Progenitor cell of endocrine pancreas (in vitro differentiated cells): Measurements from ENCODE around the gene MAGI1. TPM values are rescaled to one million over a fixed set of nuclear protein-coding genes. Genes with fewer than 3 reads are reported as not detected.

Experiments used
- DNase-seq: peaks from one replicate; pipeline ENCODE4 v3.0.0; 2021; ENCODE audit warnings: low spot score; ENCODE audit not compliant: unreplicated experiment
- H3K27ac Mint-ChIP-seq: 2 replicates; pipeline ENCODE4 v1.8.0; 2021; ENCODE audit warnings: mild to moderate bottlenecking, moderate library complexity, mixed read lengths
- H3K27me3 Mint-ChIP-seq: 2 replicates; pipeline ENCODE4 v1.8.0; 2021; ENCODE audit warnings: mixed read lengths
- H3K36me3 Mint-ChIP-seq: 2 replicates; pipeline ENCODE4 v1.8.0; 2022; ENCODE audit warnings: mixed read lengths; ENCODE audit not compliant: insufficient read depth
- H3K4me1 Mint-ChIP-seq: 2 replicates; pipeline ENCODE4 v1.8.0; 2021; ENCODE audit warnings: low read depth, mixed read lengths
- H3K4me3 Mint-ChIP-seq: 2 replicates; pipeline ENCODE4 v1.8.0; 2021; ENCODE audit warnings: low read depth, mild to moderate bottlenecking, moderate library complexity, mixed read lengths
- H3K9me3 Mint-ChIP-seq: 2 replicates; pipeline ENCODE4 v1.8.0; 2021; ENCODE audit warnings: low read depth, mixed read lengths
- CTCF ChIP-seq: fragments of 200-600 bp; sonication (generic); IDR thresholded peaks from one replicate; pipeline ENCODE4 v1.5.0; 2021; ENCODE audit warnings: antibody characterized with exemption, mild to moderate bottlenecking; ENCODE audit not compliant: unreplicated experiment
- total RNA-seq: library from RNA; stranded (reverse); gene quantifications from 2 replicates; pipeline ENCODE4 v1.2.1, GENCODE V29; 2021

MAGI1 gene
- total RNA-seq, 1 donor from 2014 or later: 142 TPM

GRCh38 chr3:65831733-65832425 lies 206.8 kb downstream of the MAGI1 start:
- TF ChIP-seq CTCF: no peak
- no peak for DNase-seq
- Mint-ChIP-seq H3K36me3 (peaks cover 1% of the 10 kb centered on the region), H3K4me1 (peaks cover 62% of the 10 kb centered on the region), H3K4me3 (no peak overlapping the region), H3K27me3 (no peaks in the 10 kb centered on the region), H3K9me3 (no peaks in the 10 kb centered on the region), H3K27ac (peak overlapping the region; percentile 33)

GRCh38 chr3:65830948-65831732 lies 207.6 kb downstream of the MAGI1 start:
- H3K27me3 Mint-ChIP-seq: no peaks in the 10 kb centered on the region
- H3K27ac Mint-ChIP-seq: no peak overlapping the region
- no peaks in the 10 kb centered on the region for H3K9me3 Mint-ChIP-seq
- H3K4me1 Mint-ChIP-seq: peaks cover 60% of the 10 kb centered on the region
- H3K4me3 Mint-ChIP-seq: no peak overlapping the region
- no peak for DNase-seq
- TF ChIP-seq CTCF: no peak
- H3K36me3 Mint-ChIP-seq: no peaks in the 10 kb centered on the region

- no peaks in the 10 kb centered on the region for H3K27me3 Mint-ChIP-seq
- no peak overlapping the region for H3K27ac Mint-ChIP-seq
- no peak overlapping the region for H3K4me3 Mint-ChIP-seq
- H3K9me3 Mint-ChIP-seq: no peaks in the 10 kb centered on the region
- H3K36me3 Mint-ChIP-seq: no peaks in the 10 kb centered on the region
- H3K4me1 Mint-ChIP-seq: peaks cover 57% of the 10 kb centered on the region
- TF ChIP-seq CTCF: no peak
- no peak for DNase-seq
Measured at GRCh38 chr3:65829228-65829627, 209.5 kb downstream of the MAGI1 start.

- TF ChIP-seq CTCF: no peak
- no peak overlapping the region for H3K4me3 Mint-ChIP-seq
- peaks cover 55% of the 10 kb centered on the region for H3K4me1 Mint-ChIP-seq
- no peaks in the 10 kb centered on the region for H3K9me3 Mint-ChIP-seq
- H3K27ac Mint-ChIP-seq: no peak overlapping the region
- no peaks in the 10 kb centered on the region for H3K36me3 Mint-ChIP-seq
- no peak for DNase-seq
- no peaks in the 10 kb centered on the region for H3K27me3 Mint-ChIP-seq
Measured at GRCh38 chr3:65828706-65829105, 210.0 kb downstream of the MAGI1 start.

- Mint-ChIP-seq H3K9me3 (peaks cover 3% of the 10 kb centered on the region), H3K4me1 (peaks cover 40% of the 10 kb centered on the region), H3K27ac (no peak overlapping the region), H3K36me3 (peaks cover 3% of the 10 kb centered on the region), H3K4me3 (no peak overlapping the region), H3K27me3 (no peaks in the 10 kb centered on the region)
- TF ChIP-seq CTCF: no peak
- no peak for DNase-seq
Measured at GRCh38 chr3:65827076-65827475, 211.6 kb downstream of the MAGI1 start.
